ENCODE results near the gene FAM3A. TPM values are rescaled to one million over a fixed set of nuclear protein-coding genes. Genes with fewer than 3 reads are reported as not detected.
A peak's percentile ranks its signal among the peaks of the same experiment; 100 is the strongest.
"Not testable (repeated sequence)": the region's sequence is repeated elsewhere in the genome, so short reads cannot be mapped to it uniquely, and the experiment has no call there.

The FAM3A gene
- total RNA-seq, 1 donor from 2014 or later, result 39.1 TPM

DNA sequence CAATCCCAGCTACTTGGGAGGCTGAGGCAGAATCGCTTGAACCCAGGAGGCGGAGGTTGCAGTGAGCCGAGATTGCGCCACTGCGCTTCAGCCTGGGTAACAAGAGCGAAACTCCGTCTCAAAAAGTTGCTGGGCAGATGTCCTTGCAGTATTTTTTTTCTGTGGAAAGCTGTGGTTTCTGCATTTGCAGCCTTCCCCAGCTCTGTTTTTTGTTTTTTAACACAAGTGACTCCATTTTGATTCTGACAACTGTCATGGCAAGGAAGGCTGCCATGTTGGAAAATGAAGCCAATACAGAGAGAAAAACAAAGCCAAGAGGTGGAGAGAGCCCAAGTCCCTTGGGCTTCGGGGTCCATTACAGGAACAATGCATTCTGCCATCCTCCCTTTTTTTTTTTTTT, 13.9 kb downstream of the FAM3A start:
- Mint-ChIP-seq H3K4me3 (no peak overlapping the region), H3K9me3 (peaks cover 8% of the 10 kb centered on the region), H3K36me3 (peaks cover 3% of the 10 kb centered on the region), H3K27me3 (ENCODE audit: low read depth) (no peaks in the 10 kb centered on the region), H3K4me1 (no peaks in the 10 kb centered on the region), H3K27ac (no peak overlapping the region)
- TF ChIP-seq CTCF (IDR thresholded peaks at IDR 0.05; ENCODE audit: unreplicated experiment), result no peak
- DNase-seq (ENCODE audit: low spot score in 2 of 2, unreplicated experiment in 2 of 2), result no peak

- not testable (repeated sequence) for H3K4me1 Mint-ChIP-seq; H3K4me3 Mint-ChIP-seq; H3K27me3 Mint-ChIP-seq (ENCODE audit: low read depth); H3K9me3 Mint-ChIP-seq; DNase-seq (ENCODE audit: low spot score in 2 of 2, unreplicated experiment in 2 of 2); H3K36me3 Mint-ChIP-seq; H3K27ac Mint-ChIP-seq
These were observed 14.6 kb downstream of the FAM3A start for GRCh38 chrX:154501423-154501822.

DNA sequence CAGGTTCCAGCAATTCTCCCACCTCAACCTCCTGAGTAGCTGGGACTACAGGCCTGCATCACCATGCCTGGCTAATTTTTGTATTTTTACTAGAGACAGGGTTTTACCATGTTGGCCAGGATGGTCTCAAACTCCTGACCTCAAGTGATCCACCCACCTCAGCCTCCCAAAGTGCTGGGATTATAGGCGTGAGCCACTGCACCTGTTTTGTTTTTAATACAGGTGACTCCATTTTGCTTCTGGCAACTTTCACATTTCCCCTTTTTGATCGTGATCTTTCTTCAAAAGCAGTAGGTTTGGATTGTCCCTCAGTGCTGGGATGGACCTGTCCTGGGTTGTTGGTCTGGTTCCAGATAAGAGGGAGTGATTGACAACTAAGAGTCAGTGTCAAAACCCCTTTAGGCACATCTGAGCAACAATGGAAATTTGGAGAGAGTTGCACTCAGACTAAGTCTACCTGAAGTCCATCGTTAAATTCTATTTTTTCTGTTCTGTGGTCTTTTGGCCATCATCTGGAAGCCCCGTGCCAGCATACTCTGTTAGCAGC, 19.4 kb downstream of the FAM3A start:
- not testable (repeated sequence) for H3K27ac Mint-ChIP-seq; H3K36me3 Mint-ChIP-seq; H3K4me1 Mint-ChIP-seq; H3K4me3 Mint-ChIP-seq; DNase-seq (ENCODE audit: low spot score in 2 of 2, unreplicated experiment in 2 of 2); H3K9me3 Mint-ChIP-seq; H3K27me3 Mint-ChIP-seq (ENCODE audit: low read depth)

DNA sequence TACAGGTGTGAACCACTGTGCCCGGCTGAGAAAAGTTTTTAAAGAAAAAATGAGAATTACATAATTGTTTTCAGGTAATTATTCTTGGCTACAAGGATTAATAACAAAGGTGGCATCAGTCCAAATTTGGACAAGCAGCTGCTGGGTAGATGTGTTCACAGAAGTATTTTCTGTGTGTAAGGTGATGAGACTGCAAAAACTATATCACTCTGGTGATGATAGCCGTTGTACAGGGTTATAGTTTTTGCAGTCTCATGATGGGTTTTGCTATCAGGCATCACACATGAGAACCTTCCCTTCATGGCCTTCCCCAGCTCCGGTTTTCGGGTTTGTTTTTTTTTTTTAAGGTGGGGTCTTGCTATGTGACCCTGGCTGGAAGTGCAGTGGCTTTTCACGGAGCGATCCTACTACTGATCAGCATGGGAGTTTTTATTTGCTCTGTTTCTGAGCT, 20.5 kb downstream of the FAM3A start:
- no peaks in the 10 kb centered on the region for H3K4me1 Mint-ChIP-seq
- H3K27me3 Mint-ChIP-seq (ENCODE audit: low read depth), result no peaks in the 10 kb centered on the region
- no peak for TF ChIP-seq CTCF (IDR thresholded peaks at IDR 0.05; ENCODE audit: unreplicated experiment)
- H3K27ac Mint-ChIP-seq, result no peak overlapping the region
- peaks cover 5% of the 10 kb centered on the region for H3K9me3 Mint-ChIP-seq
- DNase-seq (ENCODE audit: low spot score in 2 of 2, unreplicated experiment in 2 of 2), result no peak
- no peak overlapping the region for H3K4me3 Mint-ChIP-seq
- no peaks in the 10 kb centered on the region for H3K36me3 Mint-ChIP-seq

DNA sequence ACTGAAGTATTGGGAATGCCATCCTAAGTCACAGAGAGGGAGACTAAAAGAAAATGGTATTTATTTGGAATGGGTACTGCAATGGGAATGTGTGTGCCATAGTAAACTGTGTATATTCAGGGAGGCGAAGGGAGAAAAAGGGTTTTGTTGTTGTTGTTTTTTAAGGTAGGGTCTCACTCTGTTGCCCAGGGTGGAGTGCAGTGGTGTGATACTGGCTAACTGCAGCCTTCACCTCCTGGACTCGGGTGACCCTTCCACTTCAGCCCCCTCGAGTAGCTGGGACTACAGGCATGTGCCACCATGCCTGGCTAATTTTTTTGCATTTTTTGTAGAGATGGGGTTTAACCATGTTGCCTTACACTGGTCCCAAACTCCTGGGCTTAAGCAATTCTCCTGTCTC, 21.3 kb downstream of the FAM3A start:
- Mint-ChIP-seq H3K27me3 (ENCODE audit: low read depth) (no peaks in the 10 kb centered on the region), H3K27ac (no peak overlapping the region), H3K36me3 (no peaks in the 10 kb centered on the region), H3K9me3 (peaks cover 5% of the 10 kb centered on the region), H3K4me3 (no peak overlapping the region), H3K4me1 (peaks cover 1% of the 10 kb centered on the region)
- TF ChIP-seq CTCF (IDR thresholded peaks at IDR 0.05; ENCODE audit: unreplicated experiment), result no peak
- no peak for DNase-seq (ENCODE audit: low spot score in 2 of 2, unreplicated experiment in 2 of 2)

- Mint-ChIP-seq H3K4me3 (peak within 1 kb of the TSS; percentile 84), H3K27me3 (ENCODE audit: low read depth) (no peaks in the 10 kb centered on the region), H3K4me1 (peaks cover 12% of the 10 kb centered on the region), H3K36me3 (peaks cover 6% of the 10 kb centered on the region), H3K9me3 (no peaks in the 10 kb centered on the region), H3K27ac (peak within 1 kb of the TSS; percentile 97)
- DNase-seq (ENCODE audit: low spot score in 2 of 2, unreplicated experiment in 2 of 2), result peak; percentile 82 to 86
- TF ChIP-seq CTCF (IDR thresholded peaks at IDR 0.05; ENCODE audit: unreplicated experiment), result no peak
These were observed 25.5 kb downstream of the FAM3A start, which contains the start of gene SLC10A3 for GRCh38 chrX:154490414-154491083. SLC10A3 (minus strand) TSS chrX:154490629; CDS start chrX:154488940, 1,689 bp downstream.

Measured in mesothelial cell of epicardium (in vitro differentiated cells).